Stimulated activated CD8-positive, alpha-beta memory T cell treated with anti-CD3 and anti-CD28 coated beads, Interleukin-4, amount 100 ng/mL, for 1 hour (primary cell): Measurements from ENCODE around the gene AKAP10.
"Not testable (repeated sequence)": the region's sequence is repeated elsewhere in the genome, so short reads cannot be mapped to it uniquely, and the experiment has no call there.

ENCODE experiments used
- DNase-seq, 2 donors: peaks; one replicate each; pipeline ENCODE4 v3.0.0-alpha.2; 2020; ENCODE audit warnings: low read depth in 2 of 2, low spot score in 1 of 2

Gene AKAP10

DNA sequence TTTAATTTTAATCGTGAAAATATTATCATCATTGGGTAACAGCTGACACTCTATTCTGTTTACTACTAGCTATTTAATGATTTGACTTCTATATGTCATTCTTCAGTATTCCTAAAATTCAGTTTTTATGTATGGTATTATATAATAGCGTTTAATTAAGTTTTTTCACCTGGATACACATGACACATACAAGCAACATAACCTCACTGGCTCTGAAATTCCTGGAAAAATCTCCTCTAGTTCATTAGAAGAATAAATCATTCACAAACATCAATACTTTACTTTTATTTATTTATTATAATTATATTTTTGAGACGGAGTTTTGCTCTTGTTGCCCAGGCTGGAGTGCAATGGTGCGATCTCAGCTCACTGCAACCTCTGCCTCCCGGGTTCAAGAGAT, 44.0 kb downstream of the AKAP10 start:
- no peak for DNase-seq

DNA sequence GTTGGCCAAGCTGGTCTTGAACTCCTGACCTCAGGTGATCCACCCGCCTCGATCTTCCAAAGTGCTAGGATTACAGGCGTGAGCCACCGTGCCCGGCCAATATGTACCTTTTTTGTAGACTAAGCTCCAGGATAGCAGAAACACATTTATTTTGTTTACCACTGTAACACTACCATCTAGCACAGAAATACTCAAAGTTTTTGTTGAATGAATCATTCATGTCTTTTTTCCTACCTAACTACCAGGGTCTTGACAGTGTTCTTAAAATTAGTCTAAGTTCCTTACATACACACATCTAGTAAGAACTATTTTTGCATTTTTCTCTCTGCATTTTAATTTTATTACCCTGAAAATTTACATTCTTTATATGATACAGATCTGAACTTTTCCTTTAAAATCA, 44.4 kb downstream of the AKAP10 start:
- no peak for DNase-seq

DNA sequence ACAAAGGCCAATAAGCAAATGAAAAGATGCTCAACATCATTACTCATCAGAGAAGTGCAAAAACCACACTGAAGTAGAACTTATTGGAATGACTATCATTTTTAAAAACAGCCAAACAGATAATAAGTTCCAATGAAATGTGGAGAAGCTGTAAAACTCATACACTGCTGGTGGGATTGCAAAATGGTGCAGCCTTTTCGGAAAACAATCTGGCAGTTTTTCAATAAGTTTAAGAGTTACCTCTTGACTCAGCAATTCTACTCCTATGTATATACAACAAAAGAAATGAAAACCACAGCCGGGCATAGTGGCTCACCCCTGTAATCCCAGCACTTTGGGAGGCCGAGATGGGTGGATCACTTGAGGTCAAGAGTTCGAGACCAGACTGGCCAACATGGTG, 49.3 kb downstream of the AKAP10 start:
- DNase-seq: no peak

DNA sequence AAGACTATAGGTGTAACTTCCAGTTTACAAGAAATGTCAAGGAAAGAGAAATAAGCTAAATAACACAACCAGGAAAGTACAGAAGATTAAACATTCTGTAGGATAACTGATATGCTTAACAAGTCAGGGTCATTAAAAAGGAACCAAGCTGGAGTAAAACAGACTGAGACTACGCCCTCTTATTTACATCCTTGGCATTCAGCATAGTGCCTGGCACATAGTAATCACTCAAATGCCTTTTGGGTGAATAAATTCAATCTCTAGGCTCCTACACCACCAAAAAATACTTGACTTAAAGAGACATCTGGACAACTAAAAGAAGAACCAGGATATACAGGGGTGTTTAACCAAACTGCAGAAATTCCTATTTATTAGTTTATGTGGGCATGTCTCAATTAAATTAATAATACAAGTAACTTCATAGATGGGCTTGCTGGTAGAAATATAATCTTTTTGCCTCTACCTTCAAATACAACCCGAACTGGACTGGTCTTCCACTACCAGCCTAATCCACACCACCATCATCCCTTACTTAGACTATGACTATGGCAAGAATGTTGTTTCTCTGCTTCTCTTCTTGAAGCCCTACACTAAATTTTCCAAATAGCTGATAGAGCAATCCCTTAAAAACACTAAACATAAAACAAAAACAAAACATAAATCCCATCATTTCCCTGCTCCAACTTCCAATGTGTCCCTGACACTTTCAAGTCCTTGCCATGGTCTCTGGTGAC, 62.2 kb downstream of the AKAP10 start:
- no peak for DNase-seq

DNA sequence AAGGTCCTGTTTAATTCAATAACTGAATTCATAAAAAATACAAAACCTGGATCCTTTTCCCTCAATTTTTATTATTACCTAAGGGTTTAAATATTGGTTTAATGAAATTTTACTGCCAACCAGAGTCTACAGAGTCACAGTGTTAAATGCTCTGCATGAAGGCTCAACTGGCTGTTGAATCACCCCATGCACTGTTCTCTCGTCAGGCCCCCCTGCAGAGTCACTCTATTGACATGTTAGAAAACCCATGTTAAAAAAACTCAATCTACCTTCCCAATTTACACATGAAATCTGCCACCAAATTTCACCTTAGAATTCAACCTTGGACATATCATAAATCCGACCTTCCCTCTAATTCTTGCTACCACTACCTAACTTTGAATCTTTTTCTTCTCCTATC, 66.6 kb downstream of the AKAP10 start:
- DNase-seq: no peak

DNA sequence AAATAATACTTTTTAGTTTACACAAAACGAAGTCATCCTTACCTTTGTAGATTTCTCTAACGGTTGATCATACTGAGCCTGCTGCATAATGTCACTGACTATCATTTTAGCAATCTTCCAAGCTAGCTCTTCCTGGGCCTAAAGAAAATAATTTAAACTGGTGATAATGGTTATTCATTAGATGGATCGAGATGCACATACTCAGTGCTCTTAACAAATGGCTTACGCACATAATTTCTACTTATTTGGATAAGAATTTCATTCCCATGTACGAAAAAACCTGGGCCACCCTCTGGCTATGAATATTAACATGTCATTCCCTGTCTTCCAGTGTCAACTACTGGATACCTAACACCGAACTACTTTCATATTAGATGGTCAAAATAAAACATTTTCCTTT, 68.5 kb downstream of the AKAP10 start:
- DNase-seq: no peak

DNA sequence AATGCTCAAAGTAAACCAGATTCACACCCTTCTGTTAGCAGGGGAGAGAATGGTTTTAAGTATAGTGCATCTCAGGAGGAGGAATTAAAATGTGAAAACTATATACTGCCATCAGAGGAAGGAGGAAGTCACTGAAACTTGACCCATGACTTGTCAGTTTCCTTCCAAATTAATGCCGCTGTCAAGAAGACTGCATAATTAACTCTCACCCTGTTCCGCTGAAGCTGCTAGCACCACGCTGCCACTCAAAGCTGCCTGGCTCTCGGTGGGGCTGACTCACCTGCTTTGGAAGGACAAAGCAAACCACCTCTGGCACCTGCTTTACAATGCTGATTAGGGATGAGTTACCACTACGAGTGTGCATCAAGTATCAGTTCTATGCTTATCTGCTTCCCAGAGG, 72.1 kb downstream of the AKAP10 start:
- DNase-seq: no peak

DNA sequence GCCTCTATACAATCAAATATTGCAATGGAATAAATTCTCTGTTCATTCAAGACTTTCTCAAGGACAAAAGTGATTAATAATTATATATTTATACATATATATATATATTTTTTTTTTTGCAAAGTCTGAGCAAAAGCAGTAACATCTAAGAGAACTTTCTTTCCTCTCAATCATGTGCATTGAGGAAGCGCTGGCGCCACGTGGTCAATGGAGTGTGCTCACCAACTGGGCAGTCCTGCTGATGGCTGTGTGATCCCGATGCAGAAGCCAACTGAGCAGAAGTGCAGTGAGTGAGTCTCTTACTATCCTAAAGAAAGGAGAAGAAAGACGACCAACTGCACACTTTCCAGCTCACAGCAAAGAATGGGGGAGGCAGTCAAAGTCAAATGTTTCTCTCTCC, 72.7 kb downstream of the AKAP10 start:
- DNase-seq: no peak

DNA sequence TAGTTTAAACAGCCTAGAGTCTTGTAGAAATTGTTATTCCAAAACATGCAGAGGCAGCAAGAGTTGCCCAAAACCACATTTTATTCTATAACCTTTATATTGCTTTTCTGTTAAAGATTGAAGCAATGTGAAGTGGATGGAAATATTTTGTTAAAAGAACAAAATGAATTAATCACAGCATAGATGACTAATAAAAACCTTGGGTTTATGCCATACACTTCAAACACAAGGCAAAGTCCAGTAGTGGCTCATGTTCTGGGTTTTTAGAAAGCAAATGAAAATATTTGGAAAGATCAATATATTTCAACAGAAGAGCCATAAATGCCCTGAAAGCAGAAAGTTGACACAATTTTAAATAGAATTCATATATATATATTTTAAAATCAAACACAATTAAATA, 73.2 kb downstream of the AKAP10 start:
- DNase-seq: no peak

DNA sequence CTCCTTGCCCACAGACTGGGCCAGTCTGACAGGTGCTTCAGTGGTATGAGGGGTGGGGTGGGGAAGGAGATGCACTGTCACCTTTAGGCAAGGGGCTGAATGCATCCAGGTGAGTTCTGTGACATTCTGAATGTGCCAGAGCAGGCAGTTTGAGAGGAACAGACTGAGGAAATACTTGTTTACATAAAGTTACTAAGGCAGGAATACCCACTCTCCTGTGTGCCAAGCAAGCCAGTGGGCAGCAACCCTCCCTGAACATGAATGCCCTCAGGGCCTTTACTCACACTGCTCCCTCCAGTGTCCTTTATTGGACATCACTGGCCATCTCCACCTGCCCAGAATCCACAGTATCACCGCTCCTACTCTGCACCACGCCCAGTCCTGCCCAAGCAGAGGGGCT, 76.8 kb downstream of the AKAP10 start:
- DNase-seq: no peak

DNA sequence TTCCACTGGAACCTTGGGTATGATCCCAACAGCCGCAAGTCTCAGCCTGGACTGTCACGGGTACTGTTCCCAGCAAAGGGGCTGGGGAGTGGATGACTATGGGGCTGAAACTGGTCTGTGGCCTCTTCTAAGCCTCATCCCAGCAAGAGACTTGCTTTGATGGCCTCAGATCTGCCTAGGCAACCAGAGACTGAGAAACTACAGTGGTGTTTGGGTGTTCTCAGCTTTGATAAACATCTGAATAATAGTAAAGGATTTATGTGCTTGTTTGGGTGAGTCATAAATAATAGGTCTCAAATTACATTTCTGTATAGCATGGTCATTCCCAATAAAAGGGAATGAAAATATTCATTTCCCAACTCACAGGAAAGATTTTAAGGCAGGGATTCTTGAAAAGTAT, 79.7 kb downstream of the AKAP10 start:
- no peak for DNase-seq

DNA sequence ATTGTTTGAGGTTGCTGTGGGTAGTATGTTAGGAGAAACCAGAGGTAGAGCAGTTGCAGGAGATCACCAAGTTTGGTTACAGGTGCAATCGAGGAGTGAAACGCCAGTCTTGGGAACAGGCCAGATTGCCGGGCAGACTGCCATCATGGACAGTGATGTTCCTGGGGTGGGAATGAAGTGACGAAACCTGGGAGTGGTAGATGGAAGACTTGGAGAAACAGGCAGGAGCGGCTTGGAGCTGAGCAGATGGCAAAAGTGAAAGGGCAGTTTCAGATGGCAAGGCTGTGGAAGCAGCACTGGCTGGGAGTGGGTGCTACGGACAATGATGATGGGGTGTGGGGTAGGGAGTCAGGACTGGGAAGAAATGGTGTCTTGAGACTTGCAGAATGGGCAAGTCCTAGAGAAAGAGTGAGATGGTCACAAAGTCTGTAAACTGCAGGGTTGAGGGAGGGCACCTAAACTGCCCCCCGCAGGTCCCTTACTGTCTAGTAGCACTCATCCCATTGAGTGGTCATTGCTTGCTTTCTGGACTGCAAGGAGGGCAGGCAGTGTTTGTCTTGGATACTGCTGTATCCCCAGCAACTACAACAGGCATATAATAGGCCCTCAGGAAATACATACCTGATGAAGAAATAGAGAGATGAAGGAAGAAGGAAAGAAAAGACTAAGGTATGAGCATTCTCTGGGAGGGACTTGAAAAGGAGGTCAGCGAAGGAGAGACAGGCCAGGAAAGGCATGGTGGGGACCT, 80.4 kb downstream of the AKAP10 start:
- no peak for DNase-seq

DNA sequence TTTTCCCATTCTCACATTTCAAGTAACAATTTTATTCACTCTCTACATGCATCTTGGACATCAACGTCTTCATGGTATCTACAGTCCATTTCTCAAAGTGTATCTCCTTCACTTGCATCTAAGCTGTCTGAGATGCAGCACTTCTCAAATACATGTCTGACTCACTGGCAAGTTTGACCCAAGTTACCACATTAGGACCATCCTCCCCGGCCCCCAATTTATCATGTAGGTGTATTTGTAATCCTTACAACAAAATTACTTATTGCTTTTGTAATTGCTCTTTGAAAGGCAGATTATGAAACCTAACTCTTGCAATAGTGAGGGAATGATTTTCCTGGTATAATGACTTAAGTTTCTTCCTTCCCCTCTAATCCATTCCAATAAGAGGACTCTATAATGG, 80.9 kb downstream of the AKAP10 start:
- DNase-seq: no peak

DNA sequence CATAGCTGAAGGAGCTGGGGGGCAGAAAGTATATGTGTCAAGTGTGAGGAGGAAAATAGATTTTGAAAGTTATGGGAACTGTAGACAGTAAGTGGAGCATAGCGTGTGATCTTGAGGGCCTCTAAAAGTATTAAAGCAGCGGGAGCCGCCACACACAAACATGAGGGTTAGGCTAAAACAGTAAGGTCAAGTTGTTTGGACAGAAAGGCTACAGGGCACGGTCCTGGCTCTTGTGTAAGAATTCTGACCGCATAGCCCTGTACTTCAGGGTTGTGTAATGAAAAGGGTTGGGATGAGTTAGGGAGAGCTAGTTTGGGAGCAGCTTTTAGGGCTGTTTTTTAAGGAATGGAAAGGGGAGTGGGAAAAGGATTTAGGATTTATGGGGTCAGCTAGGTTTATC, 87.1 kb downstream of the AKAP10 start:
- not testable (repeated sequence) for DNase-seq

DNA sequence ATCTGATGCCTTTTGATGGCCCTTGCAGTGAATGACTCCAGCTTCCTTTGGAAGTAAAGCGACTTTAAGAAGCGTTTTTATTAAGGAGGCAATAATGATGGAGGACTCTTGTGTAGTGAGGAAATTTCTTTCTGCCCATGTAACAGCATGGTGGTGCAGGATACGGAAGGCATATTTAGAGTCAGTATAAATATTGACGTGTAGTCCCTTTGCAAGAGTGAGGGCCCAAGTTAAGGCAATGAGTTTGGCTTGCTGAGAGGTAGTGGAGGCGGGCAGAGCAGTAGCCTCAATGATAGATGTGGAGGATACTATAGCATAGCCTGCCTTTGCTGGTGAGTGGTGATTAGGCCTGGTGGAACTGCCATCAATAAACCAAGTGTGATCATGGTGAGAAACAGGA, 87.6 kb downstream of the AKAP10 start:
- not testable (repeated sequence) for DNase-seq

DNA sequence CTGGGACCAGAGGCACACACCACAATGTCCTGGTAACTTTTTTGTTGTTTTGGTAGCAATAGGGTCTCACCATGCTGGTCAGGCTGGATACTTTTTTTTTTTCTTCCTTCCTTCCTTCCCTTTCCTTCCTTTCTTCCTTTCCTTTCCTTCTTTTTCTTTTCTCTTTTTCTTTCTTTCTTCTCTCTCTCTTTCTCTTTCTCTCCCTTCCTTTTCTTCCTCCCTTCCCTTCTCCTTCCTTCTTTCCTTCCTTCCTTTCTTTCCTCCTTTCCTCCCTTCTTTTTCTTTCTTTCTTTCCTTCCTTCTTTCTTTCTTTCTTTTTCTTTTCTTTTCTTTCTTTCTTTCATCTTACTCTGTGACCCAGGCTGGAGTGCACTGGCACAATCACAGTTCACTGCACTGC, 91.5 kb downstream of the AKAP10 start:
- no peak for DNase-seq

DNA sequence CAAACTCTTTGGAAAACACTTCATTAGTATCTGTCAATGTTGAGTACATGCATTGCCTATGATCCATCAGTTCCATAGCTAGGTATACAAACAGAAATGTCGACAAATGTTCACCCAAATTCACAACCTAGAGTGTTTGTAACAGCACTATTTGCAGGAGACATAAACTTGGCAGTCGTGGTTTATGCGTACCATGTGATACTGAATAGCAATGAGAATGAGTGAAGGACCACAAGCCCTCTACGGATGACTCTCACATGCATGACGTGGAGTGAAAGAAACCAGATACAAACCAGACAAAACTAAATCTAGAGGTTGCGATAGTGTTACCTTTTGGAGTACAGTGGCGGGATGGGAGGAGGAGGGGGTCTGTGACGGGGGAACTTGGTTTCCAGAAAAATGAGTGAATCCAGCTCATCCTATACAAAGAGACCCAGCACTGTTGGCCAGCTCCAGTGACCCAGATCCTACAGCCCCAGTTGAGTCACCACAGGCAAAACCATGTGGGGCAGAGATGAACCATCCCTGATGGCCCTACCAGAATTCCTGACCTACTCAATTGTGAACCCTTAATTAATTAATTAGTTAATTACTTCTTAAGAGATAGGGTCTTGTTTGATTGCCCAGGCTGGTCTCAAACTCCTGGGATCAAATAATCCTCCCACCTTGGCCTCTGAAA, 94.0 kb downstream of the AKAP10 start:
- DNase-seq: no peak

DNA sequence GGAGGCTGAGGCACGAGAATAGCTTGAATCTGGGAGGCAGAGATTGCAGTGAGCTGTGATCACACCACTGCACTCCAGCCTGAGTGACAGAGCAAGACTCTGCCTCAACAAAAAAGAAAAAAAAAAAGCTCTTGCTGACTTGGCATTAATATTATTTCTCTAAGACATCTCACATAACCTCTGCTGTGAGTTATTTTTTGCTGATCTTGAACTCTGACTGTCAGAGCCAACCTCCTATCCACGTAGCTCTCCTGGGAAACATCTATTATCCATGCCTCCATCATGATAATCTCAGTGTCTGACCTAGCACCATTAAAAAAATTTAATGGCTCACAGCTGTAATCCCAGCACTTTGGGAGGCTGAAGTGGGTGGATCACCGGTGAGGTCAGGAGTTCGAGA, 97.2 kb downstream of the AKAP10 start:
- DNase-seq: no peak

DNA sequence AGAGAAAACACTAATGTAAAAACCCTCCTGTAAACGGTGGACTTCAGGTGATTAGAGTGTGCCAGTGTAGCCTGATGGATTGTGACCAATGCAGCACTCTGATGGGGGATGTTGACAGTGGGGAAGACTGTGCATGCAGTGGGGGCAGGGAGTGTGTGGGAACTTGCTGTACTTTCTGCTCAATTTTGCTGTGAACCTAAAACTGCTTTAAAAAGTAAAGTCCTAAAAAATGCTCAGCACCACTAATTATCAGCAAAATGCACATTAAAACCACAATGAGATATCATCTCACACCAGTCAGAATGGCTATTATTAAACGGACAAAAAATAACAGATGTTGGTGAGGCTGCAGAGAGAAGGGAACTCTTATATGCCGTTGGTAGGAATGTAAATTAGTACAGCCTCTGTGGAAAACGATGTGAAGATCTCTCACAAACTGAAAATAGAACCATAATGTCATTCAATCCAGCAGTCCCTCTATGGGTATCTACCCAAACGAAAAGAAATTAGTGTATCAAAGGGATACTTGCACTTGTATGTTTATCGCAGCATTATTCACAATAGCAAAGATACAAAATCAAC, 100.2 kb downstream of the AKAP10 start:
- DNase-seq: no peak

DNA sequence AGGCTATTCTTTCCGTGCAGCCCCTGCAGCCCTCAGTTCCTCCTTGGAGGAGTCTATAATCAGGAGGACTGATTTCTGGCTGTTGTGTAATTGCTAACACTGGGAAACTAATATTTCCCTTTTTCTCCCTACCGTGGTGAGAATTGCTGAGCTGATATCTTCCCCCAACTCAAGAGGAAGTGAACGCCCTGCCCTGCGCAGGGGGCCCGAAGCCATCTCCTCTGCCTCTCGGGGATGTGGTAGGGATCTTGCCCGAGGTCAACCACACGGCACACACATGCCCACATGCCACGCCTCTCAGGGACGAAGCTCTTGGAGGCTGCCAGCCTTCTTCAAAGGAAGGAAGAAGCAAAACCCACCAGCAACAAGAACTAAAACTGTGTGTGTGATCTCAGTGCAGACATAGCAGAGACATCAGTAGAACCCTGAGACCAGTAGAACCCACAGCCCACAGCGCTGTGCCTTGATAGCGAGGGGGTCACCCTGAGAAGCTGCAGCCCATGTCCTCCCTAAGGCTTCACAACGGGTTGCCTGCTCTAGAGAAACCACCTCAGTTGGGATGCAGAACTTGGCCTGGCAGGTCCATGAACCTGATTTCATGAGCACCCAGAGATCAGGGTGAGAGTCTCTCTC, 101.0 kb downstream of the AKAP10 start:
- no peak for DNase-seq

DNA sequence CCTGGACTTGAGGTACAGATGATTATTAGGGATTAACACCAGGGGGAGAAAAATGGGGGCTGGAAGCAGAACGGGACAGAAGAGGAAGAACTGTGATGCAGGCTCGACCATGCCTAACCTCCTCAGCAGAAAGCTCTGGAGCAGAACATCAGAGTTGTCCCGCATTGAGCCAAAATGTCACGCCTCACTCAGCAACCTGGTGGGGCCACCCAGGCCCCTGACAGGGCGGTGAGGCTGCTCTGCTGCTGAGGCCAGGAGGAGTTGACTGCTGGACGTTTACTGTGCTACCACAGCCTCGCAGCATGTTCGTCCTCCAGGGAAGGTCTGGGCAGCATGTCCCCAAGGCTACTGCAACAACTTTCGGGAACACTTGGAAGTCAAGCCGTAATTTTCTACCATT, 103.4 kb downstream of the AKAP10 start:
- DNase-seq: no peak

DNA sequence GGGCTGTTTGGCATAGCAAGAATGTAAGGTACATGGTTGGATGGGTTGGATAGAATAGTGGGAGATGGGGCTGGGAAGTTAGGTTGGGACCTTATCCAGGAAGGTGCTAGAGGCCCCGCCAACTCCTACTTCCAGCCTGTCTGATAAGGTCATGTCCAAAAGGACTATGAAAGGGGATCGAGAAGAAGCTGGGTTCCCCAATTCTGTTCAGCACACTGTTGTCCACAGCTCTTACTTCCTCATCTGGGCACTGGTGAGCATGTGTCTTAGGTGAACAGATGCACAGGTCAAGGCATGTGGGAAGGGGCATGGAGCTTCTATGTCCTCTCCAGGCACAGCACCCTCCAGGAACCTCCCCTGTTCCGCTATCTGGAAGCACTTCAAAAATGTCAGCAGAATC, 104.3 kb downstream of the AKAP10 start:
- no peak for DNase-seq
